IPS DF 19.7 (cell line): ENCODE results near the gene ASNSD1.

Experiments
- DNase-seq: peaks from one replicate; pipeline ENCODE4 v3.0.0-alpha.2; 2013; ENCODE audit warnings: low read depth, low spot score

The ASNSD1 gene

GRCh38 chr2:189661148-189661956, at the start of gene ASNSD1:
Gene ASNSD1 (plus strand): TSS chr2:189661459. CDS start chr2:189666133, 4,674 bp downstream.
- peak; percentile 97 for DNase-seq

DNA sequence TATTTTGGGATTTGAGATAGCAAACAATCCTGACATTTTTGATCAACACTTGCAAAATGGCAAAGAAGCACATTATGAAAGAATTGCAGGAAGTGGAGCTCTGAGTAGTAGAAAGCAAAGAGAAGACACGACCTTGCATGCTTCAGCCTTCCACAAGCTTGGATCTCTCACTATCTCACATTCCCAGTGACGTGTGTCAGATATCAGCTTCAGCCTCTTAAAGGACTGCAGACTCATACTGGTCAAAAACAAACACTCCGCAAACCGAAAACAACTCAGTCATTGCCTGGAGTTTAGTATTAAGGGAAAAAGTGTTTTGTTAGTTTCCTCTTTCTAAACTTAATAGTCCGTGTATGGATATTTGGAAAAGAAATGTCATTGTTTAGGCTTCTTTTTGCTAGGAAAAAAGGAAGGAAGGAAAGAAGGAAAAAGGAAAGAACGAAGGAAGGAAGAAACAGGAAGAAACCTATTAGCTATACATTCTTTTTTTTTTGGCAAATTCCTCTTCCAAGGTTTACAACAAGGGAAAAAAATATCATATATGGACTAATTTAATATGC, 48.1 kb upstream of the ASNSD1 start:
- DNase-seq, result no peak

GRCh38 chr2:189613650-189614420, 47.4 kb upstream of the ASNSD1 start:
- DNase-seq, result no peak

- DNase-seq, result no peak
These were observed 46.7 kb upstream of the ASNSD1 start for GRCh38 chr2:189614585-189614984.

GRCh38 chr2:189618197-189618596, 43.1 kb upstream of the ASNSD1 start:
- DNase-seq, result no peak

GRCh38 chr2:189621781-189622180, 39.5 kb upstream of the ASNSD1 start:
- DNase-seq, result no peak

- DNase-seq, result no peak
These were observed 38.2 kb upstream of the ASNSD1 start for GRCh38 chr2:189623049-189623448.

GRCh38 chr2:189624648-189625355, 36.5 kb upstream of the ASNSD1 start:
- DNase-seq, result no peak

GRCh38 chr2:189625636-189626035, 35.6 kb upstream of the ASNSD1 start:
- DNase-seq, result no peak

- no peak for DNase-seq
These were observed 33.5 kb upstream of the ASNSD1 start for GRCh38 chr2:189627789-189628188.

GRCh38 chr2:189628817-189629530, 32.3 kb upstream of the ASNSD1 start:
- no peak for DNase-seq

DNA sequence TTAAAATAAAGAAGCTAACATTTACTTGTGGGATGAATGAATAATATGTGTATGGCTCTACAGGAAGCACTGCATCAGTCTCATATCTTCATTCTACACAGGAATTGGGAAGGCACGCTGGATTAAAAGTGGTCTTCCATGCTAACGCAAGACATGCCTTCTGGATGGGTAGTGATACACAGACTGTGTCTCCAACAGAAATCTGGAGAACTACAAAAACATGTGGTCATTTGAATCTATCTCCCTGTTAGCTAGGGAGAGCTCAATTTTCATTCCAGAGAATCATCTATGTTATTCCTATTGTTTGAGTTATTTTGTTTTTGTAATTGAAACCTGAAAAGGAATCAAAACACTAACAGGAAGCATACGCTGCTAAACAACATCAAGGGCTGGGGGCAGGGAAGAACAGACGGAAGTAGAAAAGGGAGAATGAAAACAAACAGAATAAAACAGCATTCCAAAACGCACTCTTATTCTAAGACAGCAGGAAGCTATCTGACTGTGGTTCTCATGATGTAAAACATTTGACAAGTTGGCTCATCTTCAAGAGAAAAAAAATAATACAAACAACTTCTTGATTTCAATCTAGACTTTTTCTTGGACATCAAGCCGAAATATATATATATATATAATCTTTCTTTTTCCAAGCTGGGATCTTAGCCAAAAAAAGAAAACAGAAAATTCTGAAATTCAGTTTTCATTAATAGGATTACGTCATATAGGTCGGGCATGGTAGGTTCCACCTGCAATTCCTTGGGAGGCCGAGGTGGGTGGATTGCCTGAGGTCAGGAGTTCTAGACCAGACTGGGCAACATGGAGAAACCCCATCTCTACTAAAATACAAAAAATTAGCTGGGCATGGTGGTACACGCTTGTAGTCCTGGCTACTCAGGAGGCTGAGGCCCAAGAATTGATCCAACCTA, 31.5 kb upstream of the ASNSD1 start:
- no peak for DNase-seq

DNA sequence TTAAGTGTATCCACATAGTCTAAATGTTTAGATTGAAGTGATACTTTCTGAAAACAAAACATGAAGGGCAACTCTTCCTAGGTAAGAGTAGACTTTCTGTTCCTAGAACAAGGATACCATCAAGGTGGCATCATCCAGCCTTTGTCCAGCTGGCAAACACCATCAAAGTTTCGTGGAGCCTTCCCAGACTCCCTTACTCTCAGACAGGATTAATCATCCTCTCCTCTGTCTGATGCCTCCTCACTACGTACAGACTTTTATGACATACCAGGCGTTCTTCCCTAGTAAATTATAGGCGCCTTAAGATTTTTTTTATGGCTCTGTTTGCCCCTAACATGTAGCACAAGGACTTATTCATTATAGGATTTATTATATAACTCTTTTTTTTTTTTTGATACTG, 29.4 kb upstream of the ASNSD1 start:
- DNase-seq, result no peak

DNA sequence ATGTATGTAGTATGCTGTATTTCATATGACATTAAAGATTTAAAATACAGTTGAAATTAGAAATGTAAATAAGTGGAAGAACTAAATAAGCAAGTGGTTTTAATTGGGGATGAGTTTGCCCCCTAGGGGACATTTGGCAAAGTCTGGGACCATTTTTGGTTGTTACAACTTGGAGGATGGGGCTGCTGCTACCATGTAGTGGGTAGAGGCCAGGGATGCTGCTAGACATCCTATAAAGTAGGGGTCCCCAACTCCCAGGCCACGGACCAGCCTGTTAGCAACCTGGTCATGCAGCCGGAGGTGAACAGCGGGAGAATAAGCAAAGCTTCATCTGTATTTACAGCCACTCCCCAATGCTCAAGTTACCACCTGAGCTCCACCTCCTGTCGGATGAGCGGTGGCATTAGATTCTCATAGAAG, 27.9 kb upstream of the ASNSD1 start:
- no peak for DNase-seq

- DNase-seq, result no peak
These were observed 25.9 kb upstream of the ASNSD1 start for GRCh38 chr2:189635353-189635752.

DNA sequence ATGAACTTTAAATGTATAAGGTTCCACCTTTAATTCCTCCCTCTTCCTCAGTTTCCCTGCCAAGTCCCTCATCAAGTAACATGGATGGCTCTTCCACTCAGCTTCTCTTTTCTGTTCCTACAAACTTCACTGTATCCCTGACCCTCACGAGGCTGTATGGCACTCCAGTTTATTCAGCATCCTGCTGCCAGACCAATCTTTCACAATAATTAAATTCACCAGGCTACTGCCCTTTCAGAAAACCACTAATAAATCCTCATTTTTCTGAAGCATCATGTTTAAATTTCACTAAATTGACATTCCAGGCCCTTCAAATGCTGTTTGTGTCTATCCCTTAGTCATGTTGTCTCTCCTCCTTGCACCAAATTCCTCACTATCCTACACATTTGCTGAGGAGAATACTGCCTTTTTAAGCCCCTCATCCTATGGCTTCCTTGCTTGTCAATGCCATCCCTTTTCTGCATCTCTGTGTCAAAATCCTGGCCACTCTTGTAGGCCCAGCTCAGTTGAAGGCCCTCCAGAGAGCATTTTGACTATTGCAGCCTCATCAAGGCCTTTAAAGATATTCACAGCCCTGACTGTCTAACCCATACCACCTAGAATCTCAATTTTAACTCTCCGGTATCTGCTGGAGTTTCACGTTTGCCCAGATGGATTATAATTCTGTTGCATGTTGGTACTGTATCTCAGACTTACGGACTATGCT, 22.8 kb upstream of the ASNSD1 start:
- DNase-seq, result no peak

GRCh38 chr2:189639007-189639609, 22.2 kb upstream of the ASNSD1 start:
- no peak for DNase-seq

- no peak for DNase-seq
These were observed 20.3 kb upstream of the ASNSD1 start for GRCh38 chr2:189641002-189641401.

- no peak for DNase-seq
These were observed 19.7 kb upstream of the ASNSD1 start for GRCh38 chr2:189641590-189641989.
